Psoas muscle (tissue), 8 donors: Measurements from ENCODE around the gene UMPS. TPM values are rescaled to one million over a fixed set of nuclear protein-coding genes. Genes with fewer than 3 reads are reported as not detected.
A peak's percentile ranks its signal among the peaks of the same experiment; 100 is the strongest.
"Not testable (repeated sequence)": the region's sequence is repeated elsewhere in the genome, so short reads cannot be mapped to it uniquely, and the experiment has no call there.

Experiments used
- ATAC-seq, 4 donors: fragments of 200-7000 bp; cut with Tn5 transposase; one replicate each; pipeline ENCODE4 v1.9.1; 2020; ENCODE audit warnings: moderate library complexity in 3 of 4, mild to moderate bottlenecking in 2 of 4
- DNase-seq, 2 donors: peaks; one replicate each; pipeline ENCODE4 v3.0.0-alpha.2; 2020
- H3K27ac ChIP-seq: fragments of 200-600 bp; one replicate; pipeline ENCODE4 v1.8.0; 2022
- H3K27me3 ChIP-seq, 3 donors: fragments of 200-600 bp in 1 of 3; one replicate each; pipeline versions ENCODE4 v1.6.1 to v1.8.0; 2013 to 2022; ENCODE audit warnings: low read length in 2 of 3, mild to moderate bottlenecking in 2 of 3, moderate library complexity in 1 of 3; ENCODE audit not compliant: insufficient read depth in 3 of 3
- H3K36me3 ChIP-seq, 2 donors: fragments of 200-600 bp in 1 of 2; one replicate each; pipeline versions ENCODE4 v1.6.1 to v1.8.0; 2013 to 2022; ENCODE audit warnings: low read depth in 1 of 2, mild to moderate bottlenecking in 1 of 2, moderate library complexity in 1 of 2; ENCODE audit not compliant: insufficient read depth in 1 of 2
- H3K4me1 ChIP-seq: fragments of 200-600 bp; one replicate; pipeline ENCODE4 v1.8.0; 2022
- H3K4me3 ChIP-seq: fragments of 200-600 bp; one replicate; pipeline ENCODE4 v1.8.0; 2022; ENCODE audit warnings: mild to moderate bottlenecking
- H3K9me3 ChIP-seq: fragments of 200-600 bp; one replicate; pipeline ENCODE4 v1.8.0; 2022
- CTCF ChIP-seq: fragments of 200-600 bp; IDR thresholded peaks from one replicate; pipeline ENCODE4 v1.8.0; 2022; ENCODE audit warnings: antibody characterized with exemption
- WGBS, 3 donors: extraction: QIAGEN DNeasy Blood & Tissue Kit; methylation state at CpG; one replicate each; pipeline versions ENCODE4 v1.1.6 to v1.1.7; 2013; 5-methylcytosine and 5-hydroxymethylcytosine counted together
- intact Hi-C, 2 donors: fragments of 100-400 bp; cut with DNase I; formaldehyde crosslinking; loops; one replicate each; pipeline versions ENCODE4 v1.11.0 to v1.14.2; 2022
- polyA plus RNA-seq, 3 donors: library from polyadenylated mRNA; stranded (reverse); fragments of 200-250 nt; gene quantifications; one replicate each; pipeline ENCODE4 v1.2.3, GENCODE V29; 2013
- total RNA-seq, 4 donors: library from RNA; stranded (reverse); fragmentation: NEBNext Ultra II Directional in 2 of 4; extraction: Animal tissue kit (Norgen Biotek cat#: 25700) in 2 of 4; gene quantifications; one replicate each; pipeline versions ENCODE4 v1.2.1 to v1.2.4, GENCODE V29; 2021 to 2023
- donor health status: healthy with polysubstance abuse.
- donor health status: DM: no; HTN: no; CAD: no; lungs with moderate emphysema.
- donor health status: Bipolar disorder and iron deficiency.
- donor health status: healthy.
- donor health status: DM: yes; HTN: yes; CAD: no.
- donor health status: DM: no; HTN: no; CAD: no.
- donor health status: DM: no; HTN: no; CAD: no.
- donor health status: DM: yes; HTN: yes; CAD: no.

UMPS gene
- total and polyA plus RNA-seq, 7 donors = 3.6 to 9.2 (median 6.5) TPM

- DNase-seq = no peak
- Histone ChIP-seq H3K36me3 (peaks cover 3 to 6% of the 10 kb centered on the region in 2 donors), H3K9me3 (no peaks in the 10 kb centered on the region), H3K4me1 (peaks cover 30% of the 10 kb centered on the region), H3K27me3 (peaks cover 0 to 1% (median 0%) of the 10 kb centered on the region in 3 donors), H3K27ac (no peak overlapping the region), H3K4me3 (no peak overlapping the region)
- intact Hi-C loops = no loop called here
- TF ChIP-seq CTCF = no peak
- peak in 1 of 4 donors; percentile 61 for ATAC-seq
- 42 to 62% (median 45%) methylated on average over 2 of the region's 2 CpGs for WGBS, 3 donors
These were observed 58.0 kb downstream of the UMPS start for GRCh38 chr3:124788254-124788745.

GRCh38 chr3:124789103-124789502 lies 58.9 kb downstream of the UMPS start:
- intact Hi-C loops, DNase-seq, H3K27me3 ChIP-seq, H3K9me3 ChIP-seq, ATAC-seq, H3K4me3 ChIP-seq, H3K27ac ChIP-seq: not testable (repeated sequence)
- Histone ChIP-seq H3K36me3 (peaks cover 6 to 11% of the 10 kb centered on the region in 2 donors), H3K4me1 (peaks cover 30% of the 10 kb centered on the region)
- WGBS, 3 donors = 83 to 99% (median 89%) methylated on average over 3 to 4 of the region's 5 CpGs

- Histone ChIP-seq H3K27ac (peak overlapping the region; percentile 46), H3K4me1 (peaks cover 26% of the 10 kb centered on the region), H3K27me3 (peaks cover 0 to 1% (median 0%) of the 10 kb centered on the region in 3 donors), H3K9me3 (no peaks in the 10 kb centered on the region), H3K36me3 (peaks cover 6 to 21% of the 10 kb centered on the region in 2 donors), H3K4me3 (no peak overlapping the region)
- WGBS, 3 donors = 81 to 87% (median 87%) methylated on average over 4 of the region's 4 CpGs
- peak in 1 of 4 donors; percentile 21 for ATAC-seq
- no peak for DNase-seq
- no peak for TF ChIP-seq CTCF
- intact Hi-C loops = no loop called here
These were observed 60.9 kb downstream of the UMPS start for GRCh38 chr3:124791142-124791541.

- 53 to 62% (median 57%) methylated on average over 8 of the region's 8 CpGs for WGBS, 3 donors
- no peaks in the 10 kb centered on the region for H3K9me3 ChIP-seq
- no peak overlapping the region for H3K4me3 ChIP-seq
- intact Hi-C loops = no loop called here
- H3K27me3 ChIP-seq = peaks cover 0 to 1% (median 0%) of the 10 kb centered on the region in 3 donors
- H3K4me1 ChIP-seq = peaks cover 20% of the 10 kb centered on the region
- peaks cover 6 to 25% of the 10 kb centered on the region in 2 donors for H3K36me3 ChIP-seq
- TF ChIP-seq CTCF = no peak
- DNase-seq (peak; percentile 43 to 63), ATAC-seq (peak; percentile 41 to 64 (median 54))
- peak overlapping the region; percentile 46 for H3K27ac ChIP-seq
These were observed 61.4 kb downstream of the UMPS start for GRCh38 chr3:124791639-124792151.

- no peak for TF ChIP-seq CTCF
- Histone ChIP-seq H3K9me3 (no peaks in the 10 kb centered on the region), H3K27ac (peak overlapping the region; percentile 46), H3K4me3 (no peak overlapping the region), H3K27me3 (peaks cover 0 to 1% (median 0%) of the 10 kb centered on the region in 3 donors), H3K36me3 (peaks cover 6 to 25% of the 10 kb centered on the region in 2 donors), H3K4me1 (peaks cover 16% of the 10 kb centered on the region)
- 73 to 76% (median 75%) methylated on average over 7 of the region's 7 CpGs for whole genome bisulfite sequencing, 3 donors
- intact Hi-C loops = no loop called here
- ATAC-seq (no peak), DNase-seq (no peak)
These were observed 62.2 kb downstream of the UMPS start for GRCh38 chr3:124792341-124793040.
